Choroid plexus epithelial cell (primary cell): ENCODE measurements around the gene DNAJC30.

Experiments used
- DNase-seq: peaks from one replicate; pipeline ENCODE4 v3.0.0-alpha.2; 2010; ENCODE audit warnings: low read depth
- H3K4me3 ChIP-seq: 2 replicates; pipeline ENCODE4 v1.5.1; 2011; ENCODE audit warnings: low read depth, mild to moderate bottlenecking, control low read depth, low read length, moderate library complexity
- TF ChIP-seq, protein P1 (sequence below): conservative IDR thresholded peaks from 2 replicates; pipeline ENCODE4 v1.5.1; 2011; ENCODE audit warnings: low read depth, mild to moderate bottlenecking, control low read depth, inconsistent platforms, low read length, moderate library complexity

The DNAJC30 gene

GRCh38 chr7:73683056-73683787 is at the start of gene DNAJC30, which contains the start of gene BUD23:
Gene DNAJC30 (minus strand): TSS chr7:73683453. CDS start chr7:73683423, 30 bp downstream.
Gene BUD23 (plus strand): TSS chr7:73683597. CDS start chr7:73683626, 29 bp downstream.
- H3K4me3 ChIP-seq, result peak within 1 kb of the TSS; percentile 94
- DNase-seq, result peak; percentile 97
- TF ChIP-seq, protein P1, sequence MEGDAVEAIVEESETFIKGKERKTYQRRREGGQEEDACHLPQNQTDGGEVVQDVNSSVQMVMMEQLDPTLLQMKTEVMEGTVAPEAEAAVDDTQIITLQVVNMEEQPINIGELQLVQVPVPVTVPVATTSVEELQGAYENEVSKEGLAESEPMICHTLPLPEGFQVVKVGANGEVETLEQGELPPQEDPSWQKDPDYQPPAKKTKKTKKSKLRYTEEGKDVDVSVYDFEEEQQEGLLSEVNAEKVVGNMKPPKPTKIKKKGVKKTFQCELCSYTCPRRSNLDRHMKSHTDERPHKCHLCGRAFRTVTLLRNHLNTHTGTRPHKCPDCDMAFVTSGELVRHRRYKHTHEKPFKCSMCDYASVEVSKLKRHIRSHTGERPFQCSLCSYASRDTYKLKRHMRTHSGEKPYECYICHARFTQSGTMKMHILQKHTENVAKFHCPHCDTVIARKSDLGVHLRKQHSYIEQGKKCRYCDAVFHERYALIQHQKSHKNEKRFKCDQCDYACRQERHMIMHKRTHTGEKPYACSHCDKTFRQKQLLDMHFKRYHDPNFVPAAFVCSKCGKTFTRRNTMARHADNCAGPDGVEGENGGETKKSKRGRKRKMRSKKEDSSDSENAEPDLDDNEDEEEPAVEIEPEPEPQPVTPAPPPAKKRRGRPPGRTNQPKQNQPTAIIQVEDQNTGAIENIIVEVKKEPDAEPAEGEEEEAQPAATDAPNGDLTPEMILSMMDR, result no peak

DNA sequence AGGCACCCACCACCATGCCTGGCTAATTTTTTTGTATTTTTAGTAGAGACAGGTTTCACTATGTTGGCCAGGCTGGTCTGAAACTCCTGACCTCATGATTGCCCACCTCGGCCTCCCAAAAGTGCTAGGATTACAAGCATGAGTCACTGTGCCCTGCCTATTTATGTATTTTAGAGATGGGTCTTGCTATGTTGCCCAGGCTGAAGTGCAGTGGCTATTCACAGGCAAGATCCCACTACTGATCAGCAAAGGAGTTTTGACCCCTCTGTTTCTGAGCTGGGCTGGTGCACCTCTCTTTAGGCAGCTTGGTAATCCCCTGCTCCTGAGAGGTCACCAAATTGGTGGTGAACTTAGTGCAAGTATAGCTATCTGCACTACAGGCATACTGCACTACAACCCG is 49.1 kb upstream of the DNAJC30 start:
- TF ChIP-seq, protein P1, result no peak
- no peak overlapping the region for H3K4me3 ChIP-seq
- DNase-seq, result no peak

DNA sequence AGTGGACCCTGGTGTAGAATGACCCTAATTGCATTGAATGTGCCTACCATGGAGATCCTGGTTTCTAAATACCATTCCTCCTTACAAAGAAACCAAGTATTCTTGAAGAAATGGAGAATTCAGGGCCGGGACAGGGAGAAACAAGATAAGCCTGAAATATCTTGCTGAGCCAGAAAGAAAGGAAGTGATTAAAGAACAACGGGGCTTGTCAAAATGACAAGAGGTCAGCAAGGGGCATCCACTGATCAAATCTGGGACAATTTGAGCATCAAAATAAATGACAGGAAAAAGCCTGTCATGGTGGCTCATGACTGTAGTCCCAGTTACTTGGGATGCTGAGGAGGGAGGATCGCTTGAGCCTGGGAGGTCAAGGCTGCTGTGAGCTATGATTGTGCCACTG is 47.2 kb upstream of the DNAJC30 start:
- TF ChIP-seq, protein P1, result no peak
- no peak for DNase-seq
- H3K4me3 ChIP-seq, result no peak overlapping the region

- no peak for DNase-seq
- TF ChIP-seq, protein P1, result no peak
These were observed 45.3 kb upstream of the DNAJC30 start for GRCh38 chr7:73728551-73728950.

DNA sequence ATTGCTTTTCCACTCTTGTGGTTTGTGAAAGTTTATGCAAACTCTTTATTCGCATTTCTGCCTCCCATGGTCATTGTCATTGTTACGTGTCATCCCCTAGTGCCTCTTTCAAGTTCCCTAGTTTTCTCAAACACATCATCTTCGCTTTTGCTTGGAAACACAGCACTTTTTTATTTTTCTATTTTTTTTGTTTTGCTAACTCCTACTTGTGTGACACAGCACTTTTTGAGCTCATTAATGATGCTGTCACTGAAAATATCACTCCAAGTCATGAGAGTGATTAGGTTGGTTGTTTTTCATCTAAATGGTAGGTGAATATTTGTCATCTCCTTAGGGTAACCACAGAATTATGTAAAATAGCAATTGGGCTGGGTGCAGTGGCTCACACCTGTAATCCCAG is 44.7 kb upstream of the DNAJC30 start:
- H3K4me3 ChIP-seq, result no peak overlapping the region
- TF ChIP-seq, protein P1, result no peak
- DNase-seq, result no peak

More at GRCh38 chr7:73728551-73728950, 45.3 kb upstream of the DNAJC30 start:
- H3K4me3 ChIP-seq, result no peak overlapping the region

DNA sequence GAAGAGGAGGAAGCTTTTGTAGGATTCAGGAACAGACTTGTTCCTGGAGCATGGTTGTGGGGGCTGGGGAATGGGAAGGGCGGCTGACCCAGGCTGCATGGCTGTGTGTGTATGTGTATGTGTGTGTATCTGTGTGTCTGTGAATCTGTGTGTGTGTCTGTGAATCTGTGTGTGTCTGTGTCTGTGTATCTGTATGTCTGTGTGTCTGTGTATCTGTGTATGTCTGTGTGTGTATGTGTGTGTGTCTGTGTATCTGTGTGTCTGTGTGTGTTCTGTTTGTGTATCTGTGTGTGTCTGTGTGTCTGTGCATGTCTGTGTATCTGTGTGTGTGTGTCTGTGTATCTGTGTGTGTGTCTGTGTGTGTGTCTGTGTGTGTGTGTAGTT is 42.8 kb upstream of the DNAJC30 start:
- TF ChIP-seq, protein P1, result no peak
- no peak overlapping the region for H3K4me3 ChIP-seq
- DNase-seq, result no peak

DNA sequence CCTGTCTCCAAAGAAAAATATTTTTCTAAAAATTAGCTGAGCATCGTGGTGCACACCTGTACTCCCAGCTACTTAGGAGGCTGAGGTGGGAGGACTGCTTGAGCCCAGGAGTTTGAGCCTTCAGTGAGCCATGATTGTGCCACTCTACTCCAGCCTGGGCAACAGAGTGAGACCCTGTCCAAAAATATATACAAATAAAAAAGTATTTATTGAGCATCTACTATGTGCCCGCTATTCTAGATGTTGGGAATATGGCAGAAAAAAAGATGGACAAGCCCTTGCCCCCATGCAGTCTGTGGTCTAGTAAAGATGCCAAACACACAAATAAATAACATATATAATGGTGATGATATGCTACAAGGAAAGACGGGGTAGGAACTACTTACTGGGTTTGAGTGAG is 40.6 kb upstream of the DNAJC30 start:
- TF ChIP-seq, protein P1, result no peak
- DNase-seq, result no peak
- H3K4me3 ChIP-seq, result no peak overlapping the region
